ENCODE data around the gene GRAMD4.

- TF ChIP-seq POLR2A (IDR thresholded peaks at IDR 0.05), result no peak
- no peak for TF ChIP-seq CTCF (IDR thresholded peaks at IDR 0.05)
These were observed 29.9 kb upstream of the GRAMD4 start for GRCh38 chr22:46590334-46590733.

All from breast epithelium (tissue), 3 donors.